RWPE2 (cell line): ENCODE measurements around the gene MED23.

Experiments used
- ATAC-seq: fragments of 200-7000 bp; cut with Tn5 transposase; 3 replicates; pipeline ENCODE4 v1.9.1; 2021; ENCODE audit warnings: low read depth
- DNase-seq: peaks from one replicate; pipeline ENCODE4 v3.0.0-alpha.2; 2020; ENCODE audit warnings: low spot score
- H3K27ac ChIP-seq: fragments of 450-650 bp; 2 replicates; pipeline ENCODE4 v1.5.1; 2017; ENCODE audit warnings: mild to moderate bottlenecking; ENCODE audit not compliant: poor library complexity, severe bottlenecking
- H3K27me3 ChIP-seq: fragments of 250-450 bp; sonication (Bioruptor Pico); 2 replicates; pipeline ENCODE4 v1.5.1; 2021; ENCODE audit warnings: mild to moderate bottlenecking, moderate library complexity; ENCODE audit not compliant: insufficient read depth, poor library complexity, severe bottlenecking
- H3K36me3 ChIP-seq: fragments of 250-450 bp; sonication (Bioruptor Pico); 2 replicates; pipeline ENCODE4 v1.5.1; 2020; ENCODE audit warnings: low read depth, mild to moderate bottlenecking, moderate library complexity
- H3K4me1 ChIP-seq: fragments of 250-450 bp; sonication (Bioruptor Pico); 2 replicates; pipeline ENCODE4 v1.5.1; 2021; ENCODE audit warnings: mild to moderate bottlenecking, moderate library complexity; ENCODE audit not compliant: insufficient read depth, poor library complexity, severe bottlenecking
- H3K4me3 ChIP-seq: fragments of 250-450 bp; sonication (Bioruptor Pico); 2 replicates; pipeline ENCODE4 v1.5.1; 2021; ENCODE audit warnings: mild to moderate bottlenecking, moderate library complexity; ENCODE audit not compliant: severe bottlenecking
- H3K9me3 ChIP-seq: fragments of 250-450 bp; sonication (Bioruptor Pico); 2 replicates; pipeline ENCODE4 v1.5.1; 2021; ENCODE audit warnings: mild to moderate bottlenecking, moderate library complexity; ENCODE audit not compliant: severe bottlenecking
- TF ChIP-seq, protein P1 (sequence below): fragments of 450-650 bp; IDR thresholded peaks from one replicate; pipeline ENCODE4 v1.5.1; 2017; ENCODE audit warnings: mild to moderate bottlenecking, moderate library complexity; ENCODE audit not compliant: poor library complexity, severe bottlenecking

MED23 gene

DNA sequence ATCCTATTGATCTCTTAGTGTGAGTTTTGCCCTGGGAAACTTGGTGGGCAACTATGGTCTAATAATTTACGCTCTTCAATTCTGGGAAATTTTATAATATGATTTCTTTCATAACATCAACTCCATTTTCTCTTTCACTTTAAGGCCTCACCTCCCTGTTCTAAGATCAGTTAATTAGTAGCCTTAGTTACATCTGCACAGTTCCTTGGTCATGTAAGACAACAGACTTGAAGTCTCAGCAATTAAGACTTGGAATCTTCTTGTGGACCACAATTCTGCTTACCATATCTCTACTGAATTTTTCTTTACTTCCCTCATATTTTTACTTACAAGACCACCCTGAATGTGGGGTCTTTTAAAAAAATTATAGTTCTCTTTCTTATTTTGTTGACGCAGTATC, 17.8 kb upstream of the MED23 start:
- Histone ChIP-seq H3K36me3 (no peaks in the 10 kb centered on the region), H3K9me3 (no peaks in the 10 kb centered on the region), H3K27me3 (no peaks in the 10 kb centered on the region), H3K27ac (no peak overlapping the region), H3K4me3 (no peak overlapping the region), H3K4me1 (no peaks in the 10 kb centered on the region)
- TF ChIP-seq, protein P1, sequence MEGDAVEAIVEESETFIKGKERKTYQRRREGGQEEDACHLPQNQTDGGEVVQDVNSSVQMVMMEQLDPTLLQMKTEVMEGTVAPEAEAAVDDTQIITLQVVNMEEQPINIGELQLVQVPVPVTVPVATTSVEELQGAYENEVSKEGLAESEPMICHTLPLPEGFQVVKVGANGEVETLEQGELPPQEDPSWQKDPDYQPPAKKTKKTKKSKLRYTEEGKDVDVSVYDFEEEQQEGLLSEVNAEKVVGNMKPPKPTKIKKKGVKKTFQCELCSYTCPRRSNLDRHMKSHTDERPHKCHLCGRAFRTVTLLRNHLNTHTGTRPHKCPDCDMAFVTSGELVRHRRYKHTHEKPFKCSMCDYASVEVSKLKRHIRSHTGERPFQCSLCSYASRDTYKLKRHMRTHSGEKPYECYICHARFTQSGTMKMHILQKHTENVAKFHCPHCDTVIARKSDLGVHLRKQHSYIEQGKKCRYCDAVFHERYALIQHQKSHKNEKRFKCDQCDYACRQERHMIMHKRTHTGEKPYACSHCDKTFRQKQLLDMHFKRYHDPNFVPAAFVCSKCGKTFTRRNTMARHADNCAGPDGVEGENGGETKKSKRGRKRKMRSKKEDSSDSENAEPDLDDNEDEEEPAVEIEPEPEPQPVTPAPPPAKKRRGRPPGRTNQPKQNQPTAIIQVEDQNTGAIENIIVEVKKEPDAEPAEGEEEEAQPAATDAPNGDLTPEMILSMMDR, result no peak
- ATAC-seq (no peak), DNase-seq (no peak)

DNA sequence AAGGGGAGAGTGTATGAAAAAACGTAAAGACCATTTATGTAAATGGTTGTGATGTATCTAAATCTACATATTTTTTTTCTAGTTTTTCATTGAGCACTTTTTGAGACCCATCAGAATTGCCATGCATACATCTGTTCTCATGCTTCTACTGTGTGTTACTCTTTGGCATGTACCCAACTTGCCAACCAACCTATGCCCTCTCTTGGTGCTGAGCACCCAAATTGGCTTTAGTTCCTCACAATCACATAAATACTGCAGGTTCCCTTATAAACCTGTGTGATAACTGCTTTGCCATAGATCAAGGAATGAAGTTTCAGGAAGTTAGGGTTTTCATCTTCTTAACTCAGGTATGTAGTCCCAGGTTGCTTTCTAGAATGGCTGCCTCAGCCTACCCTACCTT, 16.9 kb upstream of the MED23 start:
- Histone ChIP-seq H3K4me3 (no peak overlapping the region), H3K27ac (no peak overlapping the region), H3K4me1 (no peaks in the 10 kb centered on the region), H3K9me3 (no peaks in the 10 kb centered on the region), H3K27me3 (no peaks in the 10 kb centered on the region), H3K36me3 (no peaks in the 10 kb centered on the region)
- no peak for ATAC-seq
- TF ChIP-seq, protein P1, result no peak
- no peak for DNase-seq

DNA sequence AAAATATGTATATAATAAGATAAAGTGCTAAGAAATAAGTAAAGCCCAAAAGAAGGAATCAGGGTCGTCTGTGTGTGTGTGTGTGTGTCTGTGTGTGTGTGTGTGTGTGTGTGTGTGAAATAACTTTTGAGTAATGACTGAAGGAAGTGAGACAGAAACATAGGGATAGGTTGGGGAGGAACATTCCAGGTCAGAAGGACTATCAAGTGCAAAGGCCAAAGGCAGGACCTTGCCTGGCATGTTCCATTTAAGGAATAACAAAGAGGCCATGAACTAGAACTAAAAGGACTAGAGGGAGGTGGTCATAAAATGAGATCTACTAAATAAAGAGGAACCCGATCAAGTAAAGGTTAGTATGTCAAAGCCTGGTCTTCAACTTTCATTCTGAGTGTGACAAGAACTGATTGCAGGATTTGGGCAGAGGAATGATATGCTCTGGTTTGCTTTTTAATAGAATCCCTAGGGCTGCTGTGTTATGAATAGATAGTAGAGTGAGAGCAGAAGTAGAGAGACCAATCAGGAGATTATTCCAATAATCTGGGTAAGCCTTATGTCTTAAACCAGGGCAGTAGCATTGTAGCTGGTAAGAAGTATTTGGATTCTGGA, 15.9 kb upstream of the MED23 start:
- Histone ChIP-seq H3K27ac (no peak overlapping the region), H3K36me3 (no peaks in the 10 kb centered on the region), H3K27me3 (no peaks in the 10 kb centered on the region), H3K4me3 (no peak overlapping the region), H3K4me1 (no peaks in the 10 kb centered on the region), H3K9me3 (no peaks in the 10 kb centered on the region)
- DNase-seq (no peak), ATAC-seq (no peak)
- TF ChIP-seq, protein P1, result no peak

DNA sequence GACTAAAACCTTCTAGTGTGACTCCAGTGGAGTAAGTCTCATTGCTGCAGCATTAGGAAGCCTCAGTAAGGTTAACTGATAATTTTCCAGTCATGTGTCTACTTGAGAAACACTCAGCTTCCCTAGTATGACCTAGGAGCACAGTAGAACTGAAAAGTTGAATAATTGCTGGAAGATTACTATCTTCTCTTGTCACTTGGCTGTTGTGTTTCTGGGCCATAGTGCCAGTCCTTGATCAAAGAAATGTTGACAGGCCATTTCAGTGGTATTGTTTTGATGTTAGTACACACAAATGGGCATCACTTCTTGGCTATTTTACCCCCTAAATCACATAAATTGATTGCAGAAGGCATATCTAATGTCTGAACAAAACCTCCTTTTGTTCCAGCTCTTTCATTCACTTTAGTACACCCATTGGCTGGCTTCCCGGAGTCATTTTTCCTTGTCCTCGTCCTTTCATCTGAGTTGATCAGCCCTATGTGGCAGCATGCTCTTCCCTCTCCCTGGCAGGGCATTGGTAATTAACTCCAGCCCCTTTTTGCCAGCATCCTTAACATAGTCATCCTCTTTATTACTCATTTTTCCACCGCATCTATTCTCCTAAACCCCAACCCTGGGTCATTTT, 15.1 kb upstream of the MED23 start:
- no peak for DNase-seq
- Histone ChIP-seq H3K27me3 (no peaks in the 10 kb centered on the region), H3K27ac (no peak overlapping the region), H3K36me3 (no peaks in the 10 kb centered on the region), H3K9me3 (no peaks in the 10 kb centered on the region), H3K4me1 (no peaks in the 10 kb centered on the region), H3K4me3 (no peak overlapping the region)
- TF ChIP-seq, protein P1, result no peak
- ATAC-seq, result no peak

DNA sequence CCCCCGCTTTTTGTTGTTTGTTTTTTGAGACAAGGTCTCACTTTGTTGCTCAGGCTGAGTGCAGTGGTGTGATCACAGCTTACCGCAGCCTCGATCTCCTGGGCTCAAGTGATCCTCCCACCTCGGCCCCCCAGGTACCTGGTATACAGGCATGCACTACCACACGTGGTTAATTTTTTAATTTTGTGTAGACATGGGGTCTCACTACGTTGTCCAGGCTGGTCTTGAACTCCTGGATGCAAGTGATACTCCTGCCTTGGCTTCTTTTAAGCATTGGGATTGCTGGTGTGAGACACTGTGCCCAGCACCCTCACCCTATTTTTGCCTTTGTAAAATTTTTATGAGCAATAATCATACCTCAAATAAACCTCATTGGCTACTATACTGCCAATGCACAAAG, 14.5 kb upstream of the MED23 start:
- no peaks in the 10 kb centered on the region for H3K27me3 ChIP-seq
- ATAC-seq (no peak), DNase-seq (no peak)
- no peaks in the 10 kb centered on the region for H3K36me3 ChIP-seq
- no peak overlapping the region for H3K27ac ChIP-seq
- H3K4me1 ChIP-seq, result no peaks in the 10 kb centered on the region
- H3K4me3 ChIP-seq, result no peak overlapping the region
- TF ChIP-seq, protein P1, result no peak
- no peaks in the 10 kb centered on the region for H3K9me3 ChIP-seq
